HepG2 (cell line): Measurements from ENCODE around the gene KMT2E. TPM values are rescaled to one million over a fixed set of nuclear protein-coding genes. Genes with fewer than 3 reads are reported as not detected.

Experiments used
- ATAC-seq: fragments of 200-7000 bp; cut with Tn5 transposase; 3 replicates; pipeline ENCODE4 v1.9.1; 2020; ENCODE audit warnings: mild to moderate bottlenecking, moderate library complexity
- BruUV-seq: library from RNA; stranded (reverse); fragments of 400-500 nt; replicated peaks from 2 replicates; lab custom pipeline; 2021; lab: Mats Ljungman, UMichigan
- CTCF ChIA-PET: fragments of 300-600 bp; formaldehyde crosslinking; extraction: SDS; loops from one replicate; lab custom pipeline; 2021; ENCODE audit warnings: low total read pairs, inconsistent platforms, low intra/inter-chr PET ratio; lab: Yijun Ruan, JAX
- POLR2A ChIA-PET: fragments of 350-600 bp; sonication (Branson Sonifier 250); formaldehyde crosslinking; loops from one replicate; lab custom pipeline; 2020; ENCODE audit warnings: antibody characterized with exemption, inconsistent platforms; lab: Yijun Ruan, JAX
- DNase-seq: peaks from one replicate; pipeline ENCODE4 v3.0.0-alpha.2; 2015; ENCODE audit warnings: low spot score
- FAIRE-seq: peaks from 3 replicates; lab custom pipeline; 2011; peaks lifted over from hg19 to GRCh38; lab: Jason Lieb, UNC
- H2AFZ ChIP-seq: one replicate; pipeline ENCODE4 v1.6.1; 2011; ENCODE audit warnings: low read length, inconsistent platforms
- H3K27ac ChIP-seq: fragments of 300-600 bp; 3 replicates; pipeline ENCODE4 v1.8.0; 2011; ENCODE audit warnings: mixed run types, mild to moderate bottlenecking, mixed read lengths, low read length, inconsistent platforms; ENCODE audit not compliant: insufficient read depth; ENCODE audit errors: extremely low read length
- H3K27me3 ChIP-seq, 2 experiments: fragments of 200-600 bp in 1 of 2; 2 replicates in 1 of 2; 3 replicates in 1 of 2; pipeline versions ENCODE4 v1.6.0 to v1.8.0; 2011; ENCODE audit warnings: low read length in 2 of 2, mild to moderate bottlenecking in 2 of 2, moderate library complexity in 2 of 2, inconsistent platforms in 1 of 2; ENCODE audit not compliant: insufficient read depth in 2 of 2, control insufficient read depth in 1 of 2
- H3K36me3 ChIP-seq, 2 experiments: fragments of 200-600 bp in 1 of 2; replicated peaks in 1 of 2; 2 replicates in 1 of 2; 3 replicates in 1 of 2; pipeline versions ENCODE4 v1.5.1 to v1.8.0; 2011; ENCODE audit warnings: low read length in 2 of 2, inconsistent platforms in 1 of 2; ENCODE audit not compliant: insufficient read depth in 2 of 2, control insufficient read depth in 1 of 2
- H3K4me1 ChIP-seq: 2 replicates; pipeline ENCODE4 v1.5.1; 2012; ENCODE audit warnings: low read length, inconsistent platforms; ENCODE audit not compliant: insufficient read depth
- H3K4me2 ChIP-seq: 2 replicates; pipeline ENCODE4 v1.6.0; 2011; ENCODE audit warnings: low read depth, low read length, inconsistent platforms
- H3K4me3 ChIP-seq, 3 experiments: fragments of 200-600 bp in 1 of 3; sonication (generic), shearing (Covaris generic) in 1 of 3; replicated peaks in 1 of 3; 2 replicates each; pipeline ENCODE4 v1.5.1; 2011 to 2016; ENCODE audit warnings: low read length in 3 of 3, inconsistent platforms in 2 of 3, low read depth in 2 of 3, mild to moderate bottlenecking in 2 of 3, control low read depth in 1 of 3, mixed read lengths in 1 of 3; ENCODE audit not compliant: insufficient read depth in 1 of 3
- H3K79me2 ChIP-seq: one replicate; pipeline ENCODE4 v1.6.1; 2011; ENCODE audit warnings: low read length, inconsistent platforms; ENCODE audit not compliant: insufficient read depth
- H3K9ac ChIP-seq: 2 replicates; pipeline ENCODE4 v1.6.0; 2011; ENCODE audit warnings: mild to moderate bottlenecking, low read depth, low read length, inconsistent platforms; ENCODE audit not compliant: insufficient read depth
- H3K9me3 ChIP-seq: 2 replicates; pipeline ENCODE4 v1.5.1; 2012; ENCODE audit warnings: mild to moderate bottlenecking, low read length
- H4K20me1 ChIP-seq: 2 replicates; pipeline ENCODE4 v1.6.0; 2011; ENCODE audit warnings: inconsistent platforms, mild to moderate bottlenecking, low read length, moderate library complexity; ENCODE audit not compliant: insufficient read depth
- KLF13 ChIP-seq: sonication (generic); formaldehyde crosslinking; IDR thresholded peaks from 2 replicates; pipeline ENCODE4 v1.4.0; 2020; ENCODE audit warnings: mild to moderate bottlenecking, missing genetic modification reagents
- MEIS1 ChIP-seq: sonication (generic); formaldehyde crosslinking; IDR thresholded peaks from 2 replicates; pipeline ENCODE4 v1.9.0; 2021; ENCODE audit warnings: mild to moderate bottlenecking, missing genetic modification reagents, moderate library complexity, borderline replicate concordance
- NCOA2 ChIP-seq: sonication (generic); formaldehyde crosslinking; IDR thresholded peaks from 2 replicates; pipeline ENCODE4 v1.8.0; 2022; ENCODE audit warnings: inconsistent platforms
- PHF20 ChIP-seq: sonication (generic); formaldehyde crosslinking; IDR thresholded peaks from 2 replicates; pipeline ENCODE4 v1.5.0; 2020; ENCODE audit warnings: mild to moderate bottlenecking, missing genetic modification reagents
- RARG ChIP-seq: sonication (generic); formaldehyde crosslinking; IDR thresholded peaks from 2 replicates; pipeline ENCODE4 v1.4.0; 2020; ENCODE audit warnings: low read depth, mild to moderate bottlenecking, missing genetic modification reagents
- SPEN ChIP-seq: sonication (generic); formaldehyde crosslinking; IDR thresholded peaks from 2 replicates; pipeline ENCODE4 v1.5.1; 2020; ENCODE audit warnings: low read depth, mild to moderate bottlenecking, missing genetic modification reagents
- XBP1 ChIP-seq: sonication (generic); formaldehyde crosslinking; IDR thresholded peaks from 2 replicates; pipeline ENCODE4 v1.5.0; 2020; ENCODE audit warnings: missing genetic modification reagents
- ZFYVE20 ChIP-seq: sonication (generic); formaldehyde crosslinking; IDR thresholded peaks from 2 replicates; pipeline ENCODE4 v1.8.0; 2023; ENCODE audit warnings: low read depth, mild to moderate bottlenecking, moderate library complexity, missing genetic modification reagents, borderline replicate concordance
- ZNF883 ChIP-seq: sonication (generic); formaldehyde crosslinking; IDR thresholded peaks from 2 replicates; pipeline ENCODE4 v1.5.1; 2020; ENCODE audit warnings: mild to moderate bottlenecking, missing genetic modification reagents; ENCODE audit errors: not compliant biosample characterization
- WGBS: methylation state at CpG from one replicate; pipeline ENCODE4 v1.1.6; 2017; ENCODE audit warnings: low lambda C conversion rate; 5-methylcytosine and 5-hydroxymethylcytosine counted together
- in situ Hi-C: cut with HindIII; loops from 2 replicates; pipeline ENCODE4 v1.10.0; 2017; ENCODE audit warnings: low pct_unique_long_range_greater_than_20kb; ENCODE audit not compliant: extremely low pct_ligation_motif_present
- intact Hi-C: fragments of 100-400 bp; cut with micrococcal nuclease; formaldehyde crosslinking; loops from one replicate; pipeline ENCODE4 v1.10.0; 2022; ENCODE audit not compliant: unreplicated experiment
- polyA plus RNA-seq, 8 experiments: library from polyadenylated mRNA; depleted of rRNA in 3 of 8; stranded (reverse) in 7 of 8; unstranded in 1 of 8; fragments of >200 nt; fragmentation: Illumina TruSeq in 4 of 8; extraction: Trizol in 4 of 8; gene quantifications; 2 replicates each; pipeline versions ENCODE4 v1.2.1 to v1.2.3, GENCODE V29; 2011 to 2016; ENCODE audit warnings: low read depth in 4 of 8, missing spikeins in 1 of 8, mixed read lengths in 1 of 8; ENCODE audit not compliant: insufficient read depth in 1 of 8
- total RNA-seq, 5 experiments: library from RNA; depleted of rRNA; stranded (reverse); fragments of >200 nt; fragmentation: Illumina TruSeq; extraction: Trizol; gene quantifications; 2 replicates each; pipeline ENCODE4 v1.2.3, GENCODE V29; 2016; ENCODE audit warnings: low read depth in 1 of 5
- TF ChIP-seq, protein P1 (sequence below): IDR thresholded peaks from 2 replicates; pipeline ENCODE4 v1.6.1; 2012; ENCODE audit warnings: low read length, improper control_type of control experiment

KMT2E gene
- total and polyA plus RNA-seq, 2 of the 13 experiments (the other 11 are each of a cell fraction or from before 2014, with no cell fraction given), result 6.3 to 24.4 TPM

DNA sequence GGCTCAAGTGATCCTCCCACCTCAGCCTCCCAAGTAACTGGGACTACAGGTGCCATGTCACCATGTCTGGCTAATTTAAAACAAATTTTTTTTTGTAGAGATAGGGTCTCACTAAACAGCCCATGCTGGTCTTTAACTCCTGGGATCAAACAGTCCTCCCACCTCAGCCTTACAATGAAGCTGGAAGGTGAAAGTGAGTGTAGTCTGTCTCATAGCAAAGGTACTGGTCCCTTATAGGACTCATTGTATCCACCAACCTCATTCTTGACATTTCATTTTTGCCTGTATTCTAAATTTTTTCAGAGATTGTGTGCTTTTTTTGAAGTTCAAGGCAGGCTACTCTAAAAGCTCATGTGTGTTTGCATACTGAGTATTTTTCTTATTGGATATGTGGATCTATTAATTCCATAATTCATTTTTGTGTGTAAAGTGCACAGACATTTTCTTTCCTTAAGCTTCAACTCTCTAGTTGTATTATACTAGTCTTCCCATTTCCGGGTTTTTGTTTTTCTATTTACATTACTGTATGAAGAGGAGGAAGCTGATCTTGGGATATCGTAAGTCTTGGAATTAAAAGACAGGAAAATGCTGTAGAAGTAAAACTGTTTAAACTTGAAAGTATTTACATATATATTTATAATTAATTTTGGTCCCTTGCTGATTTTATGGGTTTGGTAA lies 13.3 kb downstream of the KMT2E start:
- no peak overlapping the region for H3K4me3 ChIP-seq
- intact Hi-C loops (no loop called here), in situ Hi-C loops (no loop called here)
- no peaks in the 10 kb centered on the region for H3K36me3 ChIP-seq
- DNase-seq (no peak), ATAC-seq (no peak), FAIRE-seq (no peak)
- peaks cover 79% of the 10 kb centered on the region for H4K20me1 ChIP-seq
- 92% methylated on average over 2 of the region's 2 CpGs for WGBS
- TF ChIP-seq, protein P1, sequence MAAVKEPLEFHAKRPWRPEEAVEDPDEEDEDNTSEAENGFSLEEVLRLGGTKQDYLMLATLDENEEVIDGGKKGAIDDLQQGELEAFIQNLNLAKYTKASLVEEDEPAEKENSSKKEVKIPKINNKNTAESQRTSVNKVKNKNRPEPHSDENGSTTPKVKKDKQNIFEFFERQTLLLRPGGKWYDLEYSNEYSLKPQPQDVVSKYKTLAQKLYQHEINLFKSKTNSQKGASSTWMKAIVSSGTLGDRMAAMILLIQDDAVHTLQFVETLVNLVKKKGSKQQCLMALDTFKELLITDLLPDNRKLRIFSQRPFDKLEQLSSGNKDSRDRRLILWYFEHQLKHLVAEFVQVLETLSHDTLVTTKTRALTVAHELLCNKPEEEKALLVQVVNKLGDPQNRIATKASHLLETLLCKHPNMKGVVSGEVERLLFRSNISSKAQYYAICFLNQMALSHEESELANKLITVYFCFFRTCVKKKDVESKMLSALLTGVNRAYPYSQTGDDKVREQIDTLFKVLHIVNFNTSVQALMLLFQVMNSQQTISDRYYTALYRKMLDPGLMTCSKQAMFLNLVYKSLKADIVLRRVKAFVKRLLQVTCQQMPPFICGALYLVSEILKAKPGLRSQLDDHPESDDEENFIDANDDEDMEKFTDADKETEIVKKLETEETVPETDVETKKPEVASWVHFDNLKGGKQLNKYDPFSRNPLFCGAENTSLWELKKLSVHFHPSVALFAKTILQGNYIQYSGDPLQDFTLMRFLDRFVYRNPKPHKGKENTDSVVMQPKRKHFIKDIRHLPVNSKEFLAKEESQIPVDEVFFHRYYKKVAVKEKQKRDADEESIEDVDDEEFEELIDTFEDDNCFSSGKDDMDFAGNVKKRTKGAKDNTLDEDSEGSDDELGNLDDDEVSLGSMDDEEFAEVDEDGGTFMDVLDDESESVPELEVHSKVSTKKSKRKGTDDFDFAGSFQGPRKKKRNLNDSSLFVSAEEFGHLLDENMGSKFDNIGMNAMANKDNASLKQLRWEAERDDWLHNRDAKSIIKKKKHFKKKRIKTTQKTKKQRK, result no peak
- TF ChIP-seq MEIS1 (CRISPR knock-in tag), result no peak
- TF ChIP-seq ZNF883 (CRISPR knock-in tag), result no peak
- no peak for TF ChIP-seq PHF20
- no peak for TF ChIP-seq KLF13 (CRISPR knock-in tag)
- TF ChIP-seq SPEN (CRISPR knock-in tag), result no peak
- TF ChIP-seq RARG (CRISPR knock-in tag), result no peak
- TF ChIP-seq NCOA2 (CRISPR knock-in tag), result no peak
- TF ChIP-seq XBP1 (CRISPR knock-in tag), result no peak
- TF ChIP-seq ZFYVE20 (CRISPR knock-in tag), result no peak
- no peaks in the 10 kb centered on the region for H3K9me3 ChIP-seq
- no peak overlapping the region for H2AFZ ChIP-seq
- H3K27ac ChIP-seq, result no peak overlapping the region
- ChIA-PET POLR2A (interaction anchor here (1.5 to 2.0 kb wide), 2 partner anchors 13 to 43 kb away, joined by 3 to 8 read pairs; partner anchors contain the start of gene KMT2E), CTCF (no interaction called here)
- no TSS peak for BruUV-seq
- peaks cover 35% of the 10 kb centered on the region for H3K4me1 ChIP-seq
- H3K27me3 ChIP-seq, result no peaks in the 10 kb centered on the region
- no peak overlapping the region for H3K9ac ChIP-seq
- H3K4me2 ChIP-seq, result no peak overlapping the region
- H3K79me2 ChIP-seq, result peaks cover 98% of the 10 kb centered on the region
